ENCODE measurements around the gene RSRC1.
"Not testable (repeated sequence)": the region's sequence is repeated elsewhere in the genome, so short reads cannot be mapped to it uniquely, and the experiment has no call there.

RSRC1 gene

GRCh38 chr3:158408518-158408897 is 298.6 kb downstream of the RSRC1 start:
- DNase-seq = not testable (repeated sequence)

GRCh38 chr3:158418035-158418434 is 308.1 kb downstream of the RSRC1 start:
- DNase-seq = no peak

GRCh38 chr3:158419820-158420653 is 310.1 kb downstream of the RSRC1 start:
- DNase-seq = no peak

GRCh38 chr3:158420654-158421396 is 310.9 kb downstream of the RSRC1 start:
- DNase-seq = no peak

GRCh38 chr3:158430448-158430847 is 320.6 kb downstream of the RSRC1 start:
- no peak for DNase-seq

GRCh38 chr3:158430968-158431367 is 321.1 kb downstream of the RSRC1 start:
- no peak for DNase-seq

- DNase-seq = no peak
These were observed 321.9 kb downstream of the RSRC1 start for GRCh38 chr3:158431829-158432228.

GRCh38 chr3:158434412-158435038 is 324.6 kb downstream of the RSRC1 start:
- DNase-seq = peak; percentile 2 to 15

GRCh38 chr3:158443632-158444031 is 333.7 kb downstream of the RSRC1 start:
- DNase-seq = no peak

GRCh38 chr3:158447408-158447807 is 337.5 kb downstream of the RSRC1 start:
- no peak for DNase-seq

- no peak for DNase-seq
These were observed 341.6 kb downstream of the RSRC1 start for GRCh38 chr3:158451405-158452055.

- DNase-seq = no peak
These were observed 342.4 kb downstream of the RSRC1 start for GRCh38 chr3:158452334-158452733.

GRCh38 chr3:158453004-158453403 is 343.1 kb downstream of the RSRC1 start:
- no peak for DNase-seq

- DNase-seq = no peak
These were observed 344.0 kb downstream of the RSRC1 start for GRCh38 chr3:158453865-158454264.

GRCh38 chr3:158455406-158455805 is 345.5 kb downstream of the RSRC1 start:
- DNase-seq = no peak

- DNase-seq = no peak
These were observed 346.2 kb downstream of the RSRC1 start for GRCh38 chr3:158456114-158456513.

- DNase-seq = no peak
These were observed 348.6 kb downstream of the RSRC1 start for GRCh38 chr3:158458464-158458863.

GRCh38 chr3:158460926-158461325 is 351.0 kb downstream of the RSRC1 start:
- DNase-seq = no peak

GRCh38 chr3:158463556-158463955 is 353.7 kb downstream of the RSRC1 start:
- DNase-seq = no peak

GRCh38 chr3:158465074-158465473 is 355.2 kb downstream of the RSRC1 start:
- no peak for DNase-seq

GRCh38 chr3:158470944-158471638 is 361.2 kb downstream of the RSRC1 start:
- no peak for DNase-seq

- DNase-seq = no peak
These were observed 361.9 kb downstream of the RSRC1 start for GRCh38 chr3:158471639-158472294.

Data from stimulated activated CD4-positive, alpha-beta T cell treated with anti-CD3 and anti-CD28 coated beads, Interleukin-4, amount 100 ng/mL, for 4 hours (primary cell).